Measurements from ENCODE around the gene GPRC5D.

DNA sequence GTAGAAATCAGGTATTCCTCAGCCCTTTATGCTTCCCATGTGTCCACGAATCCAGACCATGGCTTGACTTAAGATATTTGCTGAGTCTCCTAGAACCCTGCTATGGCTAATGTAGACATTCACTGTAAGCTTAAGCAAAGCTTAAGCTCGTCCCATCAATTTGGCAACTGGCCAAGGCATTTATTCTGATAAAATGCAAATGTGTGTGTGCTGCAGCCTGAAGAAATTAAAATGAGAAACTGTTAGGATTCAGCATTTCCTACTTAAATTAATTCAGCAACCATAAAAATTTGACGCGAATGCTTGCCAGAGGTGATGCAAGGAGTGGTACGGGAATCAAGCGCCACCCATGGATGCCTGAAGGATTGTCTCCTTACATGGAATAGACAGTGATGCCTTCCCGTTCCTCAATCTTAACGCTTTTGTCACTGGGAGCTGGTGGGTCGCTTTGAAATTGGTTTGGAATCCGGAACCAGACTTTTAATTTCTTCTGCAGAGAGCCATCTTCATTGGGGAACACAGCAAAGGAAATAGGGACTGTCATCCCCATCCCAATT lies 34.9 kb upstream of the GPRC5D start:
- TF ChIP-seq ZNF175 (CRISPR knock-in tag; IDR thresholded peaks at IDR 0.05; ENCODE audit: low read depth) (no peak), CTCF (IDR thresholded peaks at IDR 0.05 in 2 of 3, conservative IDR thresholded peaks at IDR 0.05 in 1 of 3; ENCODE audit: insufficient read depth in 2 of 3, low read depth in 1 of 3, low read length in 3 of 3) (no peak), MTA3 (IDR thresholded peaks at IDR 0.05; ENCODE audit: borderline replicate concordance) (no peak), GTF2F1 (IDR thresholded peaks at IDR 0.05; ENCODE audit: low read depth, low read length) (no peak), NKRF (IDR thresholded peaks at IDR 0.05; ENCODE audit: borderline replicate concordance) (no peak), ARHGAP35 (IDR thresholded peaks at IDR 0.05; ENCODE audit: partially characterized antibody) (no peak), POLR2A (conservative IDR thresholded peaks at IDR 0.05) (no peak), EZH2 (IDR thresholded peaks at IDR 0.05; ENCODE audit: borderline replicate concordance, low read depth, low read length) (no peak), KLF6 (CRISPR knock-in tag; IDR thresholded peaks at IDR 0.05; ENCODE audit: borderline replicate concordance) (no peak), CHD4 (IDR thresholded peaks at IDR 0.05; ENCODE audit: insufficient read depth, insufficient replicate concordance, low read depth, low read length, poor library complexity, severe bottlenecking) (no peak), KLF13 (tag; IDR thresholded peaks at IDR 0.05; ENCODE audit: borderline replicate concordance, low read depth) (no peak)
- TF ChIP-seq, protein P1, sequence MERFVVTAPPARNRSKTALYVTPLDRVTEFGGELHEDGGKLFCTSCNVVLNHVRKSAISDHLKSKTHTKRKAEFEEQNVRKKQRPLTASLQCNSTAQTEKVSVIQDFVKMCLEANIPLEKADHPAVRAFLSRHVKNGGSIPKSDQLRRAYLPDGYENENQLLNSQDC (CRISPR knock-in tag; IDR thresholded peaks at IDR 0.05) = no peak
